Thyroid gland (tissue), 4 donors: ENCODE data around the gene POU2AF1.

Experiments
- POLR2A ChIP-seq, 2 donors: fragments of 450-650 bp; IDR thresholded peaks; one replicate each; pipeline ENCODE4 v1.6.1; 2017; ENCODE audit warnings: antibody characterized with exemption in 2 of 2, mild to moderate bottlenecking in 2 of 2, moderate library complexity in 1 of 2
- TF ChIP-seq, protein P1 (sequence below), 6 experiments: fragments of 200-600 bp in 3 of 6; fragments of 450-650 bp in 3 of 6; sonication (generic) in 3 of 6; IDR thresholded peaks; one replicate each; pipeline ENCODE4 v1.5.1; 2016 to 2019; ENCODE audit warnings: antibody characterized with exemption in 6 of 6, mild to moderate bottlenecking in 2 of 6, inconsistent platforms in 1 of 6, moderate library complexity in 1 of 6

DNA sequence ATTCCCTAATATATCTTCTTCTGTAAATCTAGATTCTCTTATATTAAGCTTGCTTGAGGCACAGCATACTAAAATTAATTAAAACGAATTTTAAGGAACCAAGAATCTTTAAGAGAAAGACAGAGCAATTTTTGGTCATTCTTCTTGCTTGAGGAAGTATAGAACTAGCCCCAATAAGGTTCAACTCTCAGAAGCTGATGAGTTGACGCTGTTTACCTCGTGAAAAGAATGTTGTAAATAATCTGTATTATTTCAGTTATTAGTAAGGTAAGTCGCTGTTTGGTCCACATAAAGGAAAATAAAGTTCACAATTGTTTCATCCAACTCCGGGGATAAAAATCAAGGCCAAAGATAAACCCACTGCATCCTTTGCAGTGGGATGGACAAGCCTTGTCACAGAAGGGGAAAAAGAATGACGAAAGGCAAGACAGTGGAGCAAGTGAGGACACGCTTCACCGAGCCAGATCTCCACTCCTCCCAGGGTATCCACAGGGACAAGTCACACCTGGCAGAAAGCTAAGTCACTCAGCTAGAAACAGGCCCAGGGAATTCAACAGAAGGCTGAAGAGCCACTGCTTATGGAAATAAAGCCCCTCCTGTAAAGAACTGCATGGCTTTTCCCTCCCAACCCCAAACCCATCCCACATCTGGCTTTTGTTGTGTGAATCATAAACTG, 752 bp downstream of the POU2AF1 start:
- TF ChIP-seq, protein P1, sequence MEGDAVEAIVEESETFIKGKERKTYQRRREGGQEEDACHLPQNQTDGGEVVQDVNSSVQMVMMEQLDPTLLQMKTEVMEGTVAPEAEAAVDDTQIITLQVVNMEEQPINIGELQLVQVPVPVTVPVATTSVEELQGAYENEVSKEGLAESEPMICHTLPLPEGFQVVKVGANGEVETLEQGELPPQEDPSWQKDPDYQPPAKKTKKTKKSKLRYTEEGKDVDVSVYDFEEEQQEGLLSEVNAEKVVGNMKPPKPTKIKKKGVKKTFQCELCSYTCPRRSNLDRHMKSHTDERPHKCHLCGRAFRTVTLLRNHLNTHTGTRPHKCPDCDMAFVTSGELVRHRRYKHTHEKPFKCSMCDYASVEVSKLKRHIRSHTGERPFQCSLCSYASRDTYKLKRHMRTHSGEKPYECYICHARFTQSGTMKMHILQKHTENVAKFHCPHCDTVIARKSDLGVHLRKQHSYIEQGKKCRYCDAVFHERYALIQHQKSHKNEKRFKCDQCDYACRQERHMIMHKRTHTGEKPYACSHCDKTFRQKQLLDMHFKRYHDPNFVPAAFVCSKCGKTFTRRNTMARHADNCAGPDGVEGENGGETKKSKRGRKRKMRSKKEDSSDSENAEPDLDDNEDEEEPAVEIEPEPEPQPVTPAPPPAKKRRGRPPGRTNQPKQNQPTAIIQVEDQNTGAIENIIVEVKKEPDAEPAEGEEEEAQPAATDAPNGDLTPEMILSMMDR (IDR thresholded peaks at IDR 0.05), result no peak
- no peak for TF ChIP-seq POLR2A (IDR thresholded peaks at IDR 0.05)
